ENCODE data around the gene ERCC2. TPM values are rescaled to one million over a fixed set of nuclear protein-coding genes. Genes with fewer than 3 reads are reported as not detected.

Gene ERCC2
- total RNA-seq, 1 experiment from 2014 or later, result 27.7 TPM

DNA sequence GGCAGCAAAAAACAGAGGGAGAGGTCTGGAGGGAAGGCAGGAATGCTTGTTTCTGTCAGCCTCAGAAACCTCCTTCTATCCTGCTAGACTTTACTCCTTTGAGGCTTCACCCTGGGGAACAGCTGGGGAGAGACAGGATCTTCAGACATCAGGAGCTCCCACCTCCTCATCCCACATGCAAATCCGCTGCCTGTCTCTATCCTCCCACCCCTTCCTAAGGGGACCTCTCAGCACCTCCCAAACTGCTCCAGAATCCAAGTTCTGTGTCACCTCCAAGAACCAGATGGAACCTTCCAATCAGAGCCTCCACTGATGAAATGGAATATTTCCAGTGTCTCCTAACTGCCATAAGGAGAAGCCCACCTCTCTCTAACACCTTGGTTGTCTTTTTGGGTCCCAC is 9.7 kb upstream of the ERCC2 start:
- Histone ChIP-seq H3K27me3 (no peaks in the 10 kb centered on the region), H3K27ac (no peak overlapping the region; the same call in 1 of the 2 replicates), H3K36me3 (no peaks in the 10 kb centered on the region), H3K4me1 (peaks cover 6% of the 10 kb centered on the region), H3K4me3 (no peak overlapping the region), H3K9me3 (replicated peaks) (no peaks in the 10 kb centered on the region)
- no peak for DNase-seq

DNA sequence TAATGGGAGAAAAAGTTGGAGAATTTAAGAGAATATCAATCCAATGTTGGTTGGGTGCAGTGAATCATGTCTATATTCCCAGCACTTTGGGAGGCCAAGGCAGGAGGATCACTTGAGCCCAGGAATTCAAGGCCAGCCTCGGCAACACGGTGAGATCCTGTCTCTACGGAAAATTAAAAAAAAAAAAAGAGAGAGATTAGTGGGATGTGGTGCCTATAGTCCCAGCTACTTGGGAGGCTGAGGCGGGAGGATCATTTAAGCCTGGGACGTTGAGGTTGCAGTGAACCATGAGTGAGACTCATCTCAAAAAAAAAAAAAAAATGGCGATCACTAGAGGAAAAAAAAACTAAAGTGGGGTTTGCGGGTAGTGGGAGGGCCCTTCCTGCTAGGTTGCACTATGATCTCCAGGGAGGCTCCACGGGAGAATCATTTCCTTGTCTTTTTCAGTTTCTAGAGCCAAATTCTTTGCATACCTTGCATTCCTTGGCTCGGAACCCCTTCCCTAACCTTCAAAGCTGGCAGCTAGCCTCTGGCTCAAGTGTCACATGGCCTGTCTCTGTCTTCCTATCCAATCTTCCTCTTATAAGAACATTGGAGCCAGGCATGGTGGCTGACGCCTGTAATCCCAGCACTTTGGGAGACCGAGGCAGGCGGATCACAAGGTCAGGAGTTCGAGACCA is 5.8 kb upstream of the ERCC2 start:
- no peak overlapping the region for H3K27ac ChIP-seq
- no peaks in the 10 kb centered on the region for H3K27me3 ChIP-seq
- peak; percentile 81 to 88 for DNase-seq
- no peaks in the 10 kb centered on the region for H3K36me3 ChIP-seq
- no peak overlapping the region for H3K4me3 ChIP-seq
- no peaks in the 10 kb centered on the region for H3K9me3 ChIP-seq (replicated peaks)
- H3K4me1 ChIP-seq, result peaks cover 9% of the 10 kb centered on the region

DNA sequence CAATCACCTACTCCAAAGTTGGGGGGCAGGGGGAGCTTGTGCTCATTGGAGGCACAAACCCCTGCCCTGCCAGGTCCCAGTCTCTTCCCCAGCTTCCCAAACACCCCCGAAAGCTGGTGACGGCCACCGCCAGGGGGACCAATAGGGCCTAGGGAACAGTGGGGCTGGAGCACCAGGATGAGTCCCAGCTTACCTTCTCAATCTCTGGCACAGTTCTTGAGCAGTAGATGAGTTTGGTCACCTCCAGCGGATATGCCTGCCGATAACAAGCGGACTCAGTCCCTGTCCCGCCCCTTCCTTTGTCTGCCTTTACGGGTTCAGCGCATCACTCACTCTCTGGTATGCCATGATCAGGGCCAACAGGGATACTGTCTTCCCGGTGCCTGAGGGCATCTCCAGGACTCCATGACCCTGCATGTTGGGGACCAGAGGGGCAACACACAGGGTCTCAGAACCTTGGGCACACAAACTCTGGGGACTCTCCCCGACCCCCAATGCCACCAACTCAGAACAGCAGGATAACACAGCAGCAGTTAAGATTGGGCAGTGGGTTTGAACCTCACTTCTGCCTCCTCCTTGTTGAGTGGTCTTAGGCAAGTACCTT is 1.5 kb downstream of the ERCC2 start:
- H3K4me3 ChIP-seq, result no peak overlapping the region

DNA sequence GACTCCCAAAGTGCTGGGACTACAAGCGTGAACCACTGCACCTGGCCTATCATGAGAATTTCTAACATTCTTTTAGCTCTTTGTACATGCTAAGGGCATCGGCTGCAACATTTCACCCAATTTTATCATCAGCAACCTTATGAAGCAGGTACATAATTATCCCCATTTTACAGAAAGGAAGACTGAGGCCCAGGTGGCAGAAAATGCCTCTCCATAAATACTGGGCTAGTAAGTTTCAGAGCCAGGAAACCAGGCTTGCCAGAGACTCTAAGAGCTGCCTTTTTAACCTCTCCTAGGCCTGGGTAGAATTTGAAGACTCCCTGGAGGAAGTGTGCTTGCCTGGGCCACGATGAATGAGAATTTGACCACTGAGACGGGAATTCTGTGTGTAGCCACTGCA is 2.2 kb downstream of the ERCC2 start:
- DNase-seq, result no peak
- H3K4me3 ChIP-seq, result no peak overlapping the region
- peaks cover 7% of the 10 kb centered on the region; the same call in 1 of the 2 replicates for H3K36me3 ChIP-seq
- no peaks in the 10 kb centered on the region for H3K27me3 ChIP-seq
- H3K27ac ChIP-seq, result no peak overlapping the region
- H3K9me3 ChIP-seq (replicated peaks), result no peaks in the 10 kb centered on the region
- H3K4me1 ChIP-seq, result no peaks in the 10 kb centered on the region

More for the DNA sequence above, 1.5 kb downstream of the ERCC2 start:
- H3K27ac ChIP-seq, result no peak overlapping the region
- no peak for DNase-seq
- no peaks in the 10 kb centered on the region for H3K9me3 ChIP-seq (replicated peaks)
- H3K36me3 ChIP-seq, result peaks cover 7% of the 10 kb centered on the region; the same call in 1 of the 2 replicates
- no peaks in the 10 kb centered on the region for H3K4me1 ChIP-seq
- no peaks in the 10 kb centered on the region for H3K27me3 ChIP-seq

DNA sequence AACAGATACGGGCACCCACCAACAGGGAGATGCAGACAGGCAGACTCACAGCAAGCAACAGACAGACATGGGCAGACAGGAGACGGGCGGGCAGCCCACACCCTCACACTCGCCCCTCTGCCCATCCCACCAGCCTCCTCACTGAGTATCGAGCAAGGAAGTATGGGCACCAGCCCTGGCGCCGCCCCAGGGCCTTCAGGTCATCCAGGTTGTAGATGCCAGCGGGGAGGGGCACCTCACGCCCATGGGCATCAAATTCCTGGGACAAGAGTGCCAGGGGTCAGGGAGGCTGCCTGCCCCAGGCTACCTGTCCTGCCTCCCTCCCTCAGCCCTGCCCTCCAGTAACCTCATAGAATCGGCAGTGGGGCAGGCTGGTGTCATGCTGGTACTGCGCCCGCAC is 5.7 kb downstream of the ERCC2 start:
- Histone ChIP-seq H3K9me3 (replicated peaks) (no peaks in the 10 kb centered on the region), H3K27me3 (no peaks in the 10 kb centered on the region), H3K27ac (no peak overlapping the region), H3K4me1 (no peaks in the 10 kb centered on the region), H3K36me3 (peaks cover 14% of the 10 kb centered on the region), H3K4me3 (no peak overlapping the region)
- no peak for DNase-seq

DNA sequence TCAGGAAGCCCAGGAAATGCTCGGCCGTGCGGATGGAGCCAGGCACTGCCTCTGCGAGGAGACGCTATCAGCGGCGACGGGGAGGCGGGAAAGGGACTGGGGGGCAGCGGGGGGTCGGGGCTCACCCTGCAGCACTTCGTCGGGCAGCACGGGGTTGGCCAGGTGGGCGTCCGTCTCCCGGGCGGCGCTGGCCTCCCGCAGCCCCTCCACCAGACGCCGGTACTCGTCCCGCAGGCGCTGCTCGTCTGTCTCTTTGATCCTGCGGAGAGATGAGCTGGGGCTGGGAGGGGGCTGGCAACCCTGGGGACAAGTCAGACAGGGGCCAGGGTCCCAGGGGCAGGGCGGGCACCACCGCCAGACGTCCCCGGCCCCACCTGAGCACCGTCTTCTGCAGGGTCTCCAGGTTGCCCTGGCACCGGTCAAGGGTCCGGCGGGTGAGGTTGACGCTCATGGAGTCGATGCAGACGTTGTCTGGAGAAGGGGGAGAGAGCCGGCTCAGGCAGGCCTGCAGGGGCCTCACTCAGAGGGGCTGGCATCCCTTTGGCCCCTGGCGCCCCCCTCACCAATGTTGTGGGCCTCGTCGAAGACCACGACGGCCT is 6.4 kb downstream of the ERCC2 start:
- Histone ChIP-seq H3K4me1 (no peaks in the 10 kb centered on the region), H3K36me3 (peaks cover 14% of the 10 kb centered on the region), H3K9me3 (replicated peaks) (no peaks in the 10 kb centered on the region), H3K27ac (no peak overlapping the region), H3K4me3 (no peak overlapping the region), H3K27me3 (no peaks in the 10 kb centered on the region)
- no peak for DNase-seq

DNA sequence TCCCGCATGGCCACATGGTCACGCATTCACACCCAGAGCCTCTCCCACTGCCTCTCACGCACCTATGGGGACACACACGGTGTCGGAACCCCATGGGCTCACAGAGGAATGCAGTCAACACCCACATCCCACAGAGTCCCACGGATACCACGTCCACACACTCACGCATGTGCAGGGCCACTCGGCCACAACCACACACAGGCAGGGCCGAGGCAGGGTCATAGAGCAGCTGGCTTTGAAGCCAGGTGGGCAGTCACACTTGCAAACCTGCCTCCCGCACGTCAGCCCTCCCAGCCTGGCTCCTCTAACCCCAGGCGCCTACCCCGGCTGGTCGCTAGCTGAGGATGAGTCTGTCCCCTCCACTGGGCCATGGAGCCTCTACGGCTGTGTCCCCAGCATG is 8.1 kb downstream of the ERCC2 start:
- H3K4me3 ChIP-seq, result no peak overlapping the region
- H3K4me1 ChIP-seq, result no peaks in the 10 kb centered on the region
- no peaks in the 10 kb centered on the region for H3K27me3 ChIP-seq
- H3K27ac ChIP-seq, result no peak overlapping the region
- DNase-seq, result no peak
- H3K36me3 ChIP-seq, result peaks cover 14% of the 10 kb centered on the region
- H3K9me3 ChIP-seq (replicated peaks), result no peaks in the 10 kb centered on the region

DNA sequence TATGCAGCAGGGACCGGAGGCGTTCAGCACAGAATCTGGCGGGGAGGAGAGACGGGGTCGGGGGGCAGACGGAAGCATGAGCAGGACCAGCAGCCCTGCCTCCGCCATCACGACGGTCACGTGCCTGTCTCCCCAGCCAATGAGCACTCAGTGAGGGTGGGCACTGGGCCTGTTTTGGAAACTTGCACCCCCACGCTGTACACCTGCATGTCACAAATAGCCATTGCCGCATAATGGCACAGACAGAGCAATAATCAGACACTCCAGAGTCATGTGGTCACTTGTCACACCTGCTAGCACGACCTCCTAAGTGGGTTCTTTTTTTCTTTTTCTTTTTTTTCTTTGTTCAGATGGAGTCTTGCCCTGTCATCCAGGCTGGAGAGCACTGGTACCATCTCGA is 8.8 kb downstream of the ERCC2 start:
- no peak for DNase-seq
- no peaks in the 10 kb centered on the region for H3K9me3 ChIP-seq (replicated peaks)
- H3K27me3 ChIP-seq, result no peaks in the 10 kb centered on the region
- H3K36me3 ChIP-seq, result peaks cover 14% of the 10 kb centered on the region
- no peak overlapping the region for H3K4me3 ChIP-seq
- H3K27ac ChIP-seq, result no peak overlapping the region
- H3K4me1 ChIP-seq, result no peaks in the 10 kb centered on the region

DNA sequence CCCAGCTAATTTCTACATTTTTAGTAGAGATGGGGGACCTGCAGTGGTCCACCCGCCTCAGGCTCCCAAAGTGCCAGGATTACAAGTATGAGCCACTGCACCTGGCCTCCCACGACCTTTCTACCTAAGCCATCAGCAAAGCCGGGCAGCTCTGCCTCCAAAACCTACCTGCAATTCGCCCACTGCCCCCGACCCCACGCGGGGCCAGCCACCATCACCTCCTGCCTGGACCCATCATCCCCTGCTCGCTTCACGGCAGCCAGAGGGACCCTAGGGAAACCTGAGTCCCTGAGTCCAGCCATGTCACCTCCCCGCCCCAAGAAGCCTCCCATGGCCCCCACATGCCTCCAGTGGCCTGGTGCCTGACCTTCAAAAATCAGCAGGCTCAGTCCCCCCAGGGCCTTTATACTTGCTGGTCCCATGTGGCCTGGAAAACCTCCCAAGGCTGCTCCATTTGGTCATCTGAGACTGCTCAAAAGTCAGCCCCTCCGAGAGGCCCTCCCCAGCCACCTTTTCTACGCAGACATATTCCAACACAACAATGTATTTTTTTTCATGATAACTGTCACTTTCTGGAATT is 12.1 kb downstream of the ERCC2 start:
- Histone ChIP-seq H3K27ac (no peak overlapping the region), H3K4me1 (no peaks in the 10 kb centered on the region), H3K9me3 (replicated peaks) (no peaks in the 10 kb centered on the region), H3K36me3 (peaks cover 29% of the 10 kb centered on the region), H3K27me3 (no peaks in the 10 kb centered on the region), H3K4me3 (no peak overlapping the region)
- DNase-seq, result no peak

DNA sequence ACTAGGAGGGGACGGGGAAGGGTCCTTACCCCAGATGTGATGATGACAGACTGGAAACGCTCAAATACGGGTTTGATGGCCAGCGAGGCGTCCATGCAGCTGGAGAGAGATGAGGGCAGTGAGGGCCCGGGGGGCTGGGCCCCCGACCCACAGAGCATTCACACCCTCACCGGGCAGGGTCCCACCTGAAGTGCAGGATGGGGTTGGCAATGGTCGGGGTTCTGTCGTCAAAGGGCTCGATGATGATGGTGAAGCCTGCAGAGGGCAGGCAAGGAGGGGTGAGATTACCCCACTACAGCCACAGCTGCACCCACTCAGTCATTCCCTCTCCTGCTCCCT is 13.0 kb downstream of the ERCC2 start:
- no peak overlapping the region for H3K4me3 ChIP-seq
- H3K27ac ChIP-seq, result no peak overlapping the region
- no peak for DNase-seq
- peaks cover 29% of the 10 kb centered on the region for H3K36me3 ChIP-seq
- H3K9me3 ChIP-seq (replicated peaks), result no peaks in the 10 kb centered on the region
- no peaks in the 10 kb centered on the region for H3K27me3 ChIP-seq
- H3K4me1 ChIP-seq, result no peaks in the 10 kb centered on the region

DNA sequence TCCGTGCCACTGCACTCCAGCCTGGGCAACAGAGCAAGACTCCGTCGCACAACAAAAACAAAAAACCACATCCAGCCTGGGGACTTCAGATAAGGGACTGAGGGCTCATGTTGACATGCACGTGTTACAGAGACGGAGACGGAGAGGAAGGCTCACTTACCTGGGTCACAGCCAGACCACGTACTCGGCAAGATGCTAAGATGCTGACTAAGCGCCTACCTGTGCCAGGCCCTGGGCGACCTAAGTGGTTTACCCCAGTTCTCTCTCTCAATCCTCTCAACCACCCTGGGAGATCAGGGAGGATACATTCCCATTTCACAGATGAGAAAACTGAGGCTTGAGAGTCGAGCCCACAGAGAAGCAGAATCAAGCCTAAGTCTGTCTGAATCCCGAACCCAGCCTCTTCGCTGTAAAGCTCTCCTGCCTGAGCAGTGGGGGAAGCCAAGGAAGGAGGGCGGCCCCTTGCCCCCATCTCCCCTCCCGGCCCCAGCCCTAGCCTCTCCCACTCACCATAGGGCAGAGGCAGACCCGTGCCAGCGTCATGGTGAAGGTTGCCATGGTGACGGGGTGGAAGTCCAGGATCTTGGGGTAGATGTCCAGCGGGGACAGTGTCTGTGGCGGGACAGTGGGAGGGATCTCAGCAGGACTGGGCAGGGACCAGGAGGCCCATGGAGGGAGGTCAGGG is 13.5 kb downstream of the ERCC2 start:
- H3K27ac ChIP-seq, result no peak overlapping the region
- H3K27me3 ChIP-seq, result no peaks in the 10 kb centered on the region
- DNase-seq, result no peak
- H3K9me3 ChIP-seq (replicated peaks), result no peaks in the 10 kb centered on the region
- peaks cover 29% of the 10 kb centered on the region for H3K36me3 ChIP-seq
- H3K4me3 ChIP-seq, result no peak overlapping the region
- no peaks in the 10 kb centered on the region for H3K4me1 ChIP-seq

DNA sequence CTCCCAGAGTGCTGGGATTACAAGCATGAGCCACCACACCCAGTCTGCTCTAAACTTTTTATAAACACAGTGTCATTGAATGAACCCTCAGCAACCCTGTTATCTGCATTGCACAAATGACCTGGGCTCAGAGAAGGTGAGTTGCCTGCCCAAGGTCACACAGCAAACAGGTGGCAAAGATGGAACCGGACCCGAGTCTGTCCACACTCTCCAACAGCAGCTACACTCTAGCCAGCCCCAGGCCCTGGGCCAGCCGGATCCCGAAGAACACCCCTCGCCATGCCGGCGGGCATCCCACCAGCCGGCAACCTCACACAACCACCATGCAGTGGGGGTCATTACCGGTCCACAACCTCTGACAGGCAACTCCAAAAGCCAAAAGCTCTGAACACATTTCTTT is 14.5 kb downstream of the ERCC2 start:
- Histone ChIP-seq H3K27ac (no peak overlapping the region), H3K4me3 (no peak overlapping the region), H3K4me1 (no peaks in the 10 kb centered on the region), H3K9me3 (replicated peaks) (no peaks in the 10 kb centered on the region), H3K27me3 (no peaks in the 10 kb centered on the region), H3K36me3 (peaks cover 25% of the 10 kb centered on the region)
- no peak for DNase-seq

DNA sequence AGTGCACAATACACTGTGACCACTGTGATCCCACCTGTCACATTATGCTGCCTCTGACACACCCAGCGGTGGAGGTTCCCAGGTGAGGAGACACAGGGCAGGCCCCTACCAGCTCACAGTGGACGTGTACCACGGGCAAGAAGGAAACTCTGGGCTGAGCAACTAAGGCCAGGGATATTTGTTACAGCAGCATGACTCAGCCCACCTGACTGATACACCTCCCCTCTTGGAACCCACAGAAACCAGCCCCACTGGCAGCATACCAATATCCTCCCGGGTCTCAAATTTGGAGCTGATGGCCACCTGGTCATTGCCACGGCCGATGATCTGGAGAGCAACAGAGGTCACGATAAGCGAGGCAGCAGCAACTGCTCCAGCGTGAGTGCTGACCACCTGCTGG is 15.0 kb downstream of the ERCC2 start:
- H3K4me1 ChIP-seq, result no peaks in the 10 kb centered on the region
- no peaks in the 10 kb centered on the region for H3K9me3 ChIP-seq (replicated peaks)
- H3K36me3 ChIP-seq, result peaks cover 25% of the 10 kb centered on the region
- H3K27ac ChIP-seq, result no peak overlapping the region
- DNase-seq, result no peak
- H3K4me3 ChIP-seq, result no peak overlapping the region
- no peaks in the 10 kb centered on the region for H3K27me3 ChIP-seq

DNA sequence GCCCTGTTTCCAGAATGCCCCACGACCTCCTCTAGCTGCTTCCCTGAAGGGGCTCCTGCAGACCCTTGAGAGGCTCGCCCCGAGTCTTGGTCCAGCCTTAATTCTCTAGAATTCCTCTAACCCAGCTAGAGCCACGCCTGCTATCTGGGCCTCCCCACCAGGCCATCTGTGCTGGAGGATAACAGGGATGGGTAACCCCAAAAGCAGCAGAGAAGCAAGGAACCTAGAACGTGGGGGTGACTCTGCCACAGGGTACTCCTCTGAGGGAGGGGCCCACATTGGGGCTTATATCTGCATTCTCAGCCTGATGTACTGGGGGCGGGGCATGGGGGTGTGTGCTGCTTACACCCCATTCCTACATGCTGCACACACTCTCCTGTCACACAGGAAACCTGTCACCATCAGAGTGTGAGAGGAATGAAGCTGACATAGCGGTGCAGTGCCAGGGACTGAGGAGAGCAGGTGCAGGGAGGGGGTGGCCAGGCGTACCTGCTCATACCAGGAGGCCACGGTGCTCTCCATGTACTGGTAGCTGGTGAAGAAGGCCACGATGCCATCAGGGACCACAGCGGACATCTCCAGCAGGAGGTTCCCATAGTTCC is 16.0 kb downstream of the ERCC2 start:
- DNase-seq, result no peak
- Histone ChIP-seq H3K9me3 (replicated peaks) (no peaks in the 10 kb centered on the region), H3K4me1 (no peaks in the 10 kb centered on the region), H3K36me3 (peaks cover 25% of the 10 kb centered on the region), H3K27ac (no peak overlapping the region), H3K4me3 (no peak overlapping the region), H3K27me3 (no peaks in the 10 kb centered on the region)

Measured in SJCRH30 (cell line).